HFF-Myc (cell line): ENCODE data around the gene SHISA8.
A peak's percentile ranks its signal among the peaks of the same experiment; 100 is the strongest.

Experiments
- DNase-seq: peaks from one replicate; pipeline ENCODE4 v3.0.0-alpha.2; 2011; ENCODE audit warnings: low read depth; ENCODE audit errors: extremely low read depth
- H3K4me3 ChIP-seq: replicated peaks from 2 replicates; pipeline ENCODE4 v1.5.1; 2011; ENCODE audit warnings: low read depth, mild to moderate bottlenecking, control low read depth, low read length
- CTCF ChIP-seq: IDR thresholded peaks from 2 replicates; pipeline ENCODE4 v1.5.1; 2012; ENCODE audit warnings: mild to moderate bottlenecking, low read depth, low read length, control low read depth; ENCODE audit errors: missing control alignments

The SHISA8 gene

GRCh38 chr22:41925783-41926460, 11.0 kb upstream of the SHISA8 start:
- no peak for DNase-seq
- H3K4me3 ChIP-seq = no peak overlapping the region
- TF ChIP-seq CTCF = peak; percentile 54

GRCh38 chr22:41923595-41924276, 8.9 kb upstream of the SHISA8 start:
- no peak for TF ChIP-seq CTCF

DNA sequence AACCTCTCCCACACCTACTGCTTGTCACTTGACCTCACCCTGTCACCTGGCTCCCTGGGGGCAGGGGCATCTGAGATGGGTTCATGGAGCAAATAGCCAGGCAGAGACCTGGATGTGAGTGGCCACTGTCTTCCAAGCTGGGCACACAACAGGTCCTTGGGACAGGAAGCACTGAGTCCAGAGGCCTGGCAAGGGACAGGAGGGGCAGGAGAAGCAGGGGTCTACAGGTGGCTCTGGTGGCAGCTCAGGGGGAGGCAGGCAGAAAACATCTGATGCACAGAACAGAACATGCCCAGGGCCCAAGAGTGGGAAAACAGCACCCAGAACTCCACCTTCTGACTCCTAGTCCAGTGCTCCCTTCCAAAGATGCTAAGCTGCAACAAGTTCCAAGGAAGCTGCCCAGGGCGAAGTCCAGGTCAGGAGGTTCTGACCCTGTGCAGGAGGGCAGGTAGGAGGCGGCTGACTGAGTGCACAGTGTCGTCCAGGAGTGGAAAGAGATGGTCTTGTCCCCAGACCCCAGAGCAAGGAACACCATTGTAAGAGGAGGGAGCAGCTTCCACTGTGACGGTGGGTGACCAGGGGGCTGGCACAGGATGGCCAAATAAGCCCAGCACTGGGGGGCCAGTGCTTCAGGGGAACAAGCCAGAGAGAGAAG, 8.2 kb upstream of the SHISA8 start:
- H3K4me3 ChIP-seq = no peak overlapping the region
- no peak for TF ChIP-seq CTCF
- DNase-seq = no peak

More at GRCh38 chr22:41923595-41924276, 8.9 kb upstream of the SHISA8 start:
- no peak overlapping the region for H3K4me3 ChIP-seq
- DNase-seq = no peak

GRCh38 chr22:41922328-41922727, 7.5 kb upstream of the SHISA8 start:
- no peak for DNase-seq
- H3K4me3 ChIP-seq = no peak overlapping the region
- no peak for TF ChIP-seq CTCF

DNA sequence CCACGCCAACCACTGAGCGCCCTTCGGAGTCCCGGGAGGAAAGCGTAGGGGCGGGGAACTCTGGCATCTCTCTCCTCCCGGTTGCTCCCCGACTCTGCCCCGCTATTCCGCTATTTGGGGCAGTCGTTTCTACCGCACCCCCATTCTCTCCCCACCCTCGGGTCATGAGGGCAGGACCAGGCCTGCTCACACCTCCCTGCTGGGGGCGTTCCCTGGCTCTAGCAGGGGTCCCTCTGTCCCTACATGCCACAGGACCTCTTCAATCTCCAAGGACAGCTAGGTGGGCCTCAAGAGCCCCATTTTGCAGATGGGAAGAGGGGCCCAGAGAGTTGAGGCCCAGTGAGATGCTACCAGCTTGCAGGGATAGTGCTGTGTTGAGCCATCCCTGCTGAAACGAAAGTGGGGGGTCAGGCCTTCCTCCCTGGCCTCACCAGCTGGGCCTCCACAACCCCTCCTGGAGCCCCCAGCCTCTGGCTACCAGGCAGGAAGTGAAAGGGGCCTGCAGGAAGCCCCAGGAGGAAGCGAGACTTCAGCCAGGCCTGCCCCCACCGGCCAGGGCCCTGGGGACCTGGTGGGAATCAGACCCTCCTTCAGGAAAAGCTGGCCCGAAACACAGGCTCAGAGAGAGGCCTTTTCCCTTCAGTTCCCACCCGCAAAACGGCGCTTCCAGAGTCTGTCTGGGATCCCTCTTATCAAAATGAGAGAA, 5.5 kb upstream of the SHISA8 start:
- H3K4me3 ChIP-seq = no peak overlapping the region
- no peak for DNase-seq
- TF ChIP-seq CTCF = no peak

- no peak for DNase-seq
- peak overlapping the region; percentile 31 for H3K4me3 ChIP-seq
- no peak for TF ChIP-seq CTCF
These were observed 4.7 kb upstream of the SHISA8 start for GRCh38 chr22:41919357-41920224.
